HEK293 (cell line): ENCODE measurements around the gene NYNRIN.

ENCODE experiments used
- HOXA7 ChIP-seq: sonication (generic); formaldehyde crosslinking; IDR thresholded peaks from 2 replicates; pipeline ENCODE4 v1.8.1; 2022; ENCODE audit warnings: missing genetic modification reagents, borderline replicate concordance
- KLF7 ChIP-seq: fragments of 450-650 bp; formaldehyde crosslinking; IDR thresholded peaks from 2 replicates; pipeline ENCODE4 v1.5.1; 2016; ENCODE audit warnings: missing biosample characterization, missing genetic modification characterization, borderline replicate concordance
- KLF8 ChIP-seq: fragments of 450-650 bp; formaldehyde crosslinking; IDR thresholded peaks from 2 replicates; pipeline ENCODE4 v1.5.1; 2016; ENCODE audit warnings: missing biosample characterization, missing genetic modification characterization
- KLF9 ChIP-seq: fragments of 450-650 bp; formaldehyde crosslinking; IDR thresholded peaks from 2 replicates; pipeline ENCODE4 v1.5.1; 2016; ENCODE audit warnings: missing biosample characterization, missing genetic modification characterization, low read depth
- OSR2 ChIP-seq: fragments of 450-650 bp; formaldehyde crosslinking; IDR thresholded peaks from 2 replicates; pipeline ENCODE4 v1.5.1; 2016; ENCODE audit warnings: missing biosample characterization, missing genetic modification characterization
- PRDM1 ChIP-seq: fragments of 450-650 bp; formaldehyde crosslinking; IDR thresholded peaks from 2 replicates; pipeline ENCODE4; 2016; ENCODE audit warnings: missing biosample characterization, missing genetic modification characterization
- RBAK ChIP-seq: fragments of 450-650 bp; formaldehyde crosslinking; IDR thresholded peaks from 2 replicates; pipeline ENCODE4 v1.5.1; 2016; ENCODE audit warnings: missing biosample characterization, missing genetic modification characterization
- REPIN1 ChIP-seq: fragments of 450-650 bp; formaldehyde crosslinking; IDR thresholded peaks from 2 replicates; pipeline ENCODE4 v1.5.1; 2017; ENCODE audit warnings: missing biosample characterization, missing genetic modification characterization, low read depth
- SETDB1 ChIP-seq: IDR thresholded peaks from one replicate; pipeline ENCODE4 v1.6.1; 2017; ENCODE audit warnings: mild to moderate bottlenecking, low read length, moderate library complexity, mixed read lengths; ENCODE audit not compliant: insufficient read length
- ZIC2 ChIP-seq: fragments of 450-650 bp; formaldehyde crosslinking; IDR thresholded peaks from 2 replicates; pipeline ENCODE4 v1.5.1; 2016; ENCODE audit warnings: missing biosample characterization, missing genetic modification characterization
- ZNF354C ChIP-seq: fragments of 450-650 bp; formaldehyde crosslinking; IDR thresholded peaks from 2 replicates; pipeline ENCODE4 v1.5.1; 2016; ENCODE audit warnings: missing biosample characterization, missing genetic modification characterization, low read depth, borderline replicate concordance
- ZNF426 ChIP-seq: fragments of 450-650 bp; formaldehyde crosslinking; IDR thresholded peaks from 2 replicates; pipeline ENCODE4 v1.5.1; 2017; ENCODE audit warnings: missing biosample characterization, missing genetic modification characterization, mild to moderate bottlenecking, inconsistent platforms, moderate library complexity
- ZNF48 ChIP-seq: fragments of 450-650 bp; formaldehyde crosslinking; IDR thresholded peaks from 2 replicates; pipeline ENCODE4 v1.5.1; 2016; ENCODE audit warnings: missing biosample characterization, missing genetic modification characterization
- ZNF530 ChIP-seq: fragments of 450-650 bp; formaldehyde crosslinking; IDR thresholded peaks from 2 replicates; pipeline ENCODE4 v1.5.1; 2016; ENCODE audit warnings: low read depth, missing biosample characterization, missing genetic modification characterization
- ZNF544 ChIP-seq: fragments of 450-650 bp; formaldehyde crosslinking; IDR thresholded peaks from 2 replicates; pipeline ENCODE4 v1.5.0; 2017; ENCODE audit warnings: missing biosample characterization, missing genetic modification characterization
- ZNF549 ChIP-seq: fragments of 450-650 bp; IDR thresholded peaks from 2 replicates; pipeline ENCODE4 v1.5.1; 2018; ENCODE audit warnings: missing biosample characterization, missing genetic modification characterization, mild to moderate bottlenecking, inconsistent platforms, moderate library complexity
- ZNF654 ChIP-seq: fragments of 450-650 bp; formaldehyde crosslinking; IDR thresholded peaks from 2 replicates; pipeline ENCODE4 v1.5.1; 2016; ENCODE audit warnings: low read depth, missing biosample characterization, missing genetic modification characterization
- ZNF658 ChIP-seq: fragments of 450-650 bp; formaldehyde crosslinking; IDR thresholded peaks from 2 replicates; pipeline ENCODE4; 2016; ENCODE audit warnings: missing biosample characterization, missing genetic modification characterization
- ZNF747 ChIP-seq: fragments of 450-650 bp; formaldehyde crosslinking; IDR thresholded peaks from 2 replicates; pipeline ENCODE4 v1.5.1; 2016; ENCODE audit warnings: missing biosample characterization, missing genetic modification characterization
- ZNF791 ChIP-seq: fragments of 450-650 bp; formaldehyde crosslinking; IDR thresholded peaks from 2 replicates; pipeline ENCODE4 v1.5.1; 2016; ENCODE audit warnings: missing biosample characterization, missing genetic modification characterization
- TF ChIP-seq, protein P1 (sequence below): fragments of 450-650 bp; formaldehyde crosslinking; IDR thresholded peaks from 2 replicates; pipeline ENCODE4 v1.5.0; 2017; ENCODE audit warnings: missing biosample characterization, missing genetic modification characterization, borderline replicate concordance
- TF ChIP-seq, protein P2 (sequence below): fragments of 450-650 bp; formaldehyde crosslinking; IDR thresholded peaks from 2 replicates; pipeline ENCODE4 v1.5.1; 2016; ENCODE audit warnings: missing biosample characterization, missing genetic modification characterization, borderline replicate concordance
- TF ChIP-seq, protein P3 (sequence below): fragments of 450-650 bp; formaldehyde crosslinking; IDR thresholded peaks from 2 replicates; pipeline ENCODE4 v1.5.1; 2016; ENCODE audit warnings: missing biosample characterization, missing genetic modification characterization
- TF ChIP-seq, protein P4 (sequence below): fragments of 450-650 bp; formaldehyde crosslinking; IDR thresholded peaks from 2 replicates; pipeline ENCODE4 v1.5.1; 2017; ENCODE audit warnings: missing biosample characterization, missing genetic modification characterization
- TF ChIP-seq, protein P5 (sequence below): fragments of 450-650 bp; formaldehyde crosslinking; IDR thresholded peaks from 2 replicates; pipeline ENCODE4 v1.5.1; 2016; ENCODE audit warnings: missing biosample characterization, missing genetic modification characterization

Gene NYNRIN

DNA sequence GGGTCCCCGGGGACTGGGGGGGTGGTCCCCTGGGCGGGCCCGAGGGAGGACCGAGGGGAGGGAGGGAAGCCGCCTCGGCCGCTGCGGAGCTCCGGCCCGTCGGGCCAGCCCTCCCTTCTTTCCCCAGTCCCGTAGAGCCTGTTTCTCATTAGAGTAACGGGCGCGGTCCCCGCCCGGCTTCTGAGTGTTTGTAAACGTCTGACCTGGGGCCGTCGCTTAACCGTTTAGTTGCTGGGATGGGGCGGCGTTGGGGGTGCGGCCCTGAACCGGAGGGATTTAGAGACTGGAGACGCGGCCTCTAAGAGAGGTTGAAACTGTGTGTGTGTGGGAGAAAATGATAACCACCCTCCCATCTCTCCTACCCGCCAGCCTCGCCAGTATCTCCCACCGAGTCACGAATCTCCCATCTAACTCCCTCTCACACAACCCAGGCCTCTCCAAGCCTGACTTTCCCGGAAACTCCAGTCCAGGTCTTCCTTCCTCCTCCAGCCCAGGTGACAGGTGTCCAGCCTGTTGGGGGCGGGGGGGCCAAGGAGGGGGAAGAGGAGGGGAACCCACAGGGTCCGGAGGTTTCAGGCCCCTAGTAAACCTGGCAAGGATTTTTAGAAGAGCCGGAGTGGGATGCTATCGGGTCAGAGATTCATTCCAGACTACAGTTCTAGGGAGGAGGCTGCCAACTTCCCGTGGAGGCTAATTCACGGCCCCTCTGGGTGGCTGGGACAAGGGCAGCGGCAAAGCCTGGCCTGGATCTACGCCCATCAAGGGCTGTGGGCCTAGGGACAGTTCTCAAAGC, 31.9 kb upstream of the NYNRIN start (continued):
- TF ChIP-seq ZNF658: no peak
- TF ChIP-seq REPIN1 (tag by site-specific recombination): no peak
- TF ChIP-seq SETDB1: no peak
- no peak for TF ChIP-seq PRDM1 (tag by site-specific recombination)
- TF ChIP-seq ZNF354C (tag by site-specific recombination): no peak
- TF ChIP-seq KLF9 (tag by site-specific recombination): peak; percentile 26
- TF ChIP-seq ZNF747 (tag by site-specific recombination): no peak
- TF ChIP-seq ZIC2: peak; percentile 41
- TF ChIP-seq, protein P1, sequence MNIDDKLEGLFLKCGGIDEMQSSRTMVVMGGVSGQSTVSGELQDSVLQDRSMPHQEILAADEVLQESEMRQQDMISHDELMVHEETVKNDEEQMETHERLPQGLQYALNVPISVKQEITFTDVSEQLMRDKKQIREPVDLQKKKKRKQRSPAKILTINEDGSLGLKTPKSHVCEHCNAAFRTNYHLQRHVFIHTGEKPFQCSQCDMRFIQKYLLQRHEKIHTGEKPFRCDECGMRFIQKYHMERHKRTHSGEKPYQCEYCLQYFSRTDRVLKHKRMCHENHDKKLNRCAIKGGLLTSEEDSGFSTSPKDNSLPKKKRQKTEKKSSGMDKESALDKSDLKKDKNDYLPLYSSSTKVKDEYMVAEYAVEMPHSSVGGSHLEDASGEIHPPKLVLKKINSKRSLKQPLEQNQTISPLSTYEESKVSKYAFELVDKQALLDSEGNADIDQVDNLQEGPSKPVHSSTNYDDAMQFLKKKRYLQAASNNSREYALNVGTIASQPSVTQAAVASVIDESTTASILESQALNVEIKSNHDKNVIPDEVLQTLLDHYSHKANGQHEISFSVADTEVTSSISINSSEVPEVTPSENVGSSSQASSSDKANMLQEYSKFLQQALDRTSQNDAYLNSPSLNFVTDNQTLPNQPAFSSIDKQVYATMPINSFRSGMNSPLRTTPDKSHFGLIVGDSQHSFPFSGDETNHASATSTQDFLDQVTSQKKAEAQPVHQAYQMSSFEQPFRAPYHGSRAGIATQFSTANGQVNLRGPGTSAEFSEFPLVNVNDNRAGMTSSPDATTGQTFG (tag by site-specific recombination): no peak
- TF ChIP-seq ZNF544: no peak
- TF ChIP-seq, protein P2, sequence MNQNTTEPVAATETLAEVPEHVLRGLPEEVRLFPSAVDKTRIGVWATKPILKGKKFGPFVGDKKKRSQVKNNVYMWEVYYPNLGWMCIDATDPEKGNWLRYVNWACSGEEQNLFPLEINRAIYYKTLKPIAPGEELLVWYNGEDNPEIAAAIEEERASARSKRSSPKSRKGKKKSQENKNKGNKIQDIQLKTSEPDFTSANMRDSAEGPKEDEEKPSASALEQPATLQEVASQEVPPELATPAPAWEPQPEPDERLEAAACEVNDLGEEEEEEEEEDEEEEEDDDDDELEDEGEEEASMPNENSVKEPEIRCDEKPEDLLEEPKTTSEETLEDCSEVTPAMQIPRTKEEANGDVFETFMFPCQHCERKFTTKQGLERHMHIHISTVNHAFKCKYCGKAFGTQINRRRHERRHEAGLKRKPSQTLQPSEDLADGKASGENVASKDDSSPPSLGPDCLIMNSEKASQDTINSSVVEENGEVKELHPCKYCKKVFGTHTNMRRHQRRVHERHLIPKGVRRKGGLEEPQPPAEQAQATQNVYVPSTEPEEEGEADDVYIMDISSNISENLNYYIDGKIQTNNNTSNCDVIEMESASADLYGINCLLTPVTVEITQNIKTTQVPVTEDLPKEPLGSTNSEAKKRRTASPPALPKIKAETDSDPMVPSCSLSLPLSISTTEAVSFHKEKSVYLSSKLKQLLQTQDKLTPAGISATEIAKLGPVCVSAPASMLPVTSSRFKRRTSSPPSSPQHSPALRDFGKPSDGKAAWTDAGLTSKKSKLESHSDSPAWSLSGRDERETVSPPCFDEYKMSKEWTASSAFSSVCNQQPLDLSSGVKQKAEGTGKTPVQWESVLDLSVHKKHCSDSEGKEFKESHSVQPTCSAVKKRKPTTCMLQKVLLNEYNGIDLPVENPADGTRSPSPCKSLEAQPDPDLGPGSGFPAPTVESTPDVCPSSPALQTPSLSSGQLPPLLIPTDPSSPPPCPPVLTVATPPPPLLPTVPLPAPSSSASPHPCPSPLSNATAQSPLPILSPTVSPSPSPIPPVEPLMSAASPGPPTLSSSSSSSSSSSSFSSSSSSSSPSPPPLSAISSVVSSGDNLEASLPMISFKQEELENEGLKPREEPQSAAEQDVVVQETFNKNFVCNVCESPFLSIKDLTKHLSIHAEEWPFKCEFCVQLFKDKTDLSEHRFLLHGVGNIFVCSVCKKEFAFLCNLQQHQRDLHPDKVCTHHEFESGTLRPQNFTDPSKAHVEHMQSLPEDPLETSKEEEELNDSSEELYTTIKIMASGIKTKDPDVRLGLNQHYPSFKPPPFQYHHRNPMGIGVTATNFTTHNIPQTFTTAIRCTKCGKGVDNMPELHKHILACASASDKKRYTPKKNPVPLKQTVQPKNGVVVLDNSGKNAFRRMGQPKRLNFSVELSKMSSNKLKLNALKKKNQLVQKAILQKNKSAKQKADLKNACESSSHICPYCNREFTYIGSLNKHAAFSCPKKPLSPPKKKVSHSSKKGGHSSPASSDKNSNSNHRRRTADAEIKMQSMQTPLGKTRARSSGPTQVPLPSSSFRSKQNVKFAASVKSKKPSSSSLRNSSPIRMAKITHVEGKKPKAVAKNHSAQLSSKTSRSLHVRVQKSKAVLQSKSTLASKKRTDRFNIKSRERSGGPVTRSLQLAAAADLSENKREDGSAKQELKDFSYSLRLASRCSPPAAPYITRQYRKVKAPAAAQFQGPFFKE (tag by site-specific recombination): no peak
- TF ChIP-seq, protein P3, sequence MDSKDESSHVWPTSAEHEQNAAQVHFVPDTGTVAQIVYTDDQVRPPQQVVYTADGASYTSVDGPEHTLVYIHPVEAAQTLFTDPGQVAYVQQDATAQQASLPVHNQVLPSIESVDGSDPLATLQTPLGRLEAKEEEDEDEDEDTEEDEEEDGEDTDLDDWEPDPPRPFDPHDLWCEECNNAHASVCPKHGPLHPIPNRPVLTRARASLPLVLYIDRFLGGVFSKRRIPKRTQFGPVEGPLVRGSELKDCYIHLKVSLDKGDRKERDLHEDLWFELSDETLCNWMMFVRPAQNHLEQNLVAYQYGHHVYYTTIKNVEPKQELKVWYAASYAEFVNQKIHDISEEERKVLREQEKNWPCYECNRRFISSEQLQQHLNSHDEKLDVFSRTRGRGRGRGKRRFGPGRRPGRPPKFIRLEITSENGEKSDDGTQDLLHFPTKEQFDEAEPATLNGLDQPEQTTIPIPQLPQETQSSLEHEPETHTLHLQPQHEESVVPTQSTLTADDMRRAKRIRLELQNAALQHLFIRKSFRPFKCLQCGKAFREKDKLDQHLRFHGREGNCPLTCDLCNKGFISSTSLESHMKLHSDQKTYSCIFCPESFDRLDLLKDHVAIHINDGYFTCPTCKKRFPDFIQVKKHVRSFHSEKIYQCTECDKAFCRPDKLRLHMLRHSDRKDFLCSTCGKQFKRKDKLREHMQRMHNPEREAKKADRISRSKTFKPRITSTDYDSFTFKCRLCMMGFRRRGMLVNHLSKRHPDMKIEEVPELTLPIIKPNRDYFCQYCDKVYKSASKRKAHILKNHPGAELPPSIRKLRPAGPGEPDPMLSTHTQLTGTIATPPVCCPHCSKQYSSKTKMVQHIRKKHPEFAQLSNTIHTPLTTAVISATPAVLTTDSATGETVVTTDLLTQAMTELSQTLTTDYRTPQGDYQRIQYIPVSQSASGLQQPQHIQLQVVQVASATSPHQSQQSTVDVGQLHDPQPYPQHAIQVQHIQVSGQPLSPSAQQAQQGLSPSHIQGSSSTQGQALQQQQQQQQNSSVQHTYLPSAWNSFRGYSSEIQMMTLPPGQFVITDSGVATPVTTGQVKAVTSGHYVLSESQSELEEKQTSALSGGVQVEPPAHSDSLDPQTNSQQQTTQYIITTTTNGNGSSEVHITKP: peak; percentile 51
- TF ChIP-seq KLF7 (tag by site-specific recombination): peak; percentile 66; the same call in 1 of the 2 replicates
- no peak for TF ChIP-seq ZNF549 (tag by site-specific recombination)
- TF ChIP-seq HOXA7 (CRISPR knock-in tag): no peak
- no peak for TF ChIP-seq ZNF48
- no peak for TF ChIP-seq ZNF791 (tag by site-specific recombination)
- TF ChIP-seq, protein P4, sequence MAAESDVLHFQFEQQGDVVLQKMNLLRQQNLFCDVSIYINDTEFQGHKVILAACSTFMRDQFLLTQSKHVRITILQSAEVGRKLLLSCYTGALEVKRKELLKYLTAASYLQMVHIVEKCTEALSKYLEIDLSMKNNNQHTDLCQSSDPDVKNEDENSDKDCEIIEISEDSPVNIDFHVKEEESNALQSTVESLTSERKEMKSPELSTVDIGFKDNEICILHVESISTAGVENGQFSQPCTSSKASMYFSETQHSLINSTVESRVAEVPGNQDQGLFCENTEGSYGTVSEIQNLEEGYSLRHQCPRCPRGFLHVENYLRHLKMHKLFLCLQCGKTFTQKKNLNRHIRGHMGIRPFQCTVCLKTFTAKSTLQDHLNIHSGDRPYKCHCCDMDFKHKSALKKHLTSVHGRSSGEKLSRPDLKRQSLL: peak; percentile 28; the same call in 1 of the 2 replicates
- TF ChIP-seq ZNF426 (tag by site-specific recombination): no peak
- TF ChIP-seq OSR2 (tag by site-specific recombination): peak; percentile 45
- TF ChIP-seq, protein P5, sequence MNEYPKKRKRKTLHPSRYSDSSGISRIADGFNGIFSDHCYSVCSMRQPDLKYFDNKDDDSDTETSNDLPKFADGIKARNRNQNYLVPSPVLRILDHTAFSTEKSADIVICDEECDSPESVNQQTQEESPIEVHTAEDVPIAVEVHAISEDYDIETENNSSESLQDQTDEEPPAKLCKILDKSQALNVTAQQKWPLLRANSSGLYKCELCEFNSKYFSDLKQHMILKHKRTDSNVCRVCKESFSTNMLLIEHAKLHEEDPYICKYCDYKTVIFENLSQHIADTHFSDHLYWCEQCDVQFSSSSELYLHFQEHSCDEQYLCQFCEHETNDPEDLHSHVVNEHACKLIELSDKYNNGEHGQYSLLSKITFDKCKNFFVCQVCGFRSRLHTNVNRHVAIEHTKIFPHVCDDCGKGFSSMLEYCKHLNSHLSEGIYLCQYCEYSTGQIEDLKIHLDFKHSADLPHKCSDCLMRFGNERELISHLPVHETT (tag by site-specific recombination): peak; percentile 59; the same call in 1 of the 2 replicates
- peak; percentile 95 for TF ChIP-seq KLF8 (tag by site-specific recombination)
- no peak for TF ChIP-seq ZNF530 (tag by site-specific recombination)
- no peak for TF ChIP-seq ZNF654 (tag by site-specific recombination)
- no peak for TF ChIP-seq RBAK (tag by site-specific recombination)
